Activated T-cell treated with anti-CD3 and anti-CD28 coated beads for 4 hours (primary cell): Measurements from ENCODE around the gene THSD7B.
"Not testable (repeated sequence)": the region's sequence is repeated elsewhere in the genome, so short reads cannot be mapped to it uniquely, and the experiment has no call there.

Experiments used
- DNase-seq: peaks from one replicate; pipeline ENCODE4 v3.0.0-alpha.2; 2020

Gene THSD7B

DNA sequence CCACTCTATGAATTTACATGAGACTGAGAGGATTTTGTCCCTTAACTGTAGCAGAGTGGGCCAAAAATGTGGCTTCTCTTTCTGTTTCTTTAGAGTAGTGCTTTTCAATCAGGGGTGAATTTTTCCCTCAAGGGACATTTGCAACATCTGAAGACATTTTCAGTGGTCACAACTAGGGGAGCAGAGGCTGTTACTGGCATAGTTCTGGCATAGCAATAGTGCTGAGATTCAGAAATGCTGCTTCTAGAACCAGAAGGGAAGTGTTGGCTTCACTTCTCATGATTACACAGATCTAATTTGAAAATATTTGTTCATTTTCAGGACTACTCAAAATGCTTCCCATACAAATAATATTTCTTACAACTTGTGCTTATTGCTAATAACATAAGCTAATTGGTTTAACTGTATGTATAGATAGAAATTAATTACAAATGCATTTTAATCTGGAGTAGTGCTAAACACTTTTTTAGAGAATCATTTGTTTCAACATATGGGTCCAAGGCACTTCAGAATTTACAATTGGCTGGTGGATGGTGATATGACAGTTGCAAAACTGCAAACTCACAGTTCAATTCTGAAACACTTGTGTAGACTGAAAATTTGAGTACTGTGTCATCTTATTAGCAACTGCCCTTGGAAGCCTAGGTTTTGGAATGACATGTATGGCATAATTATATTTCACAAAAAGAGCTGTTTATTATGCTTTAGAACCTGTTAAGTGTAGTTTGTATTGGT lies 526.7 kb downstream of the THSD7B start:
- DNase-seq, result no peak

DNA sequence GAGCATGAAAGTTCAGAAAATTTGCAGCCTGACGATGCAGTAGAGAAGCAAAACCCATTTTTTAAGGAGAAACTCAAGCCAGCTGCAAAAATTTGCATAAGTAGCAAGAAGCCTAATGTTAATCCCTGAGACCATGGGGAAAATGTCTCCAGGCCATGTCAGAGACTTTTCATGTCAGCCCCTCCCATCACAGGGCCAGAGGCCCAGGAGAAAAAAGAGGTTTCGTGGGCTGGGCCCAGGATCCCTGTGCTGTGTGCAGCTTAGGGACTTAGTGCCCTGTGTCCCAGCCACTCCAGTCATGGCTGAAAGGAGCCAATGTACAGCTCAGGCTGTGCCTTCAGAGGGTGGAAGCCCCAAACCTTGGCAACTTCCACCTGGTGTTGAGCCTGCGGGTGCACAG lies 533.0 kb downstream of the THSD7B start:
- DNase-seq, result no peak

DNA sequence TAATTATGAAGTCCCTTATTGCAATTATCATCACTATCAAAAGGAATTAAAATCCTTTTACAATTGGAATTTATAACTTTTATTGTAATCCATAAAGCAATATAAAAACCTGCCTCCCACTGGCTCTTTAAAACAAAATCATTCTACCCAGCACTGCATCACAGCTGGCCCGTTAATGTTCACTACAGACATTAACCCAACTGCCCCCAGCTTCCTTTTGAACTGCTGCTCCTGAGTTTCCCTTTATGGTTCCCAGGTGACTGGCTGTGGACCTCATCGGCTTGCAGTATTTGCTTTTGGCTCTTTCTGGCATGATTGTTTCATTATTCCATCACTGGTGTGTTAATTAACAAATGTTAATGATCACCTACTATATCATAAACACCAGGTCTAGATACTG lies 535.6 kb downstream of the THSD7B start:
- DNase-seq, result no peak

DNA sequence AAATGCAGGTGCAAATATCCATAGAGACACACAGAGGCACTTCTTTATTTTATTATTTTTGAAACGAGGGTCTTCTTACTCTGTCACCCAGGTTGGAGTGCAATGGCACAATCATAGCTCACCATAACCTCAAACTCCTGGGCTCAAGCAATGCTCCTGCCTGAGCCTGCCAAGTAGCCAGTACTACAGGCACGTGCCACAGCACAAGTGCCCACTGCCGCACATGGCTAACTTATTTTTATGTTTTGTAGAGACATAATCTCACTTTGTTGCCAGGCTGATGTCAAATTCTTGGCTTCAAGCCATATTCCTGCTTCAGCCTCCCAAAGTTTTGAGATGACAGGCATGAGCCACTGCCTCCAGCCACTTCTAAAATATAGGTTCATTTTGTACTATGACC lies 537.6 kb downstream of the THSD7B start:
- no peak for DNase-seq

DNA sequence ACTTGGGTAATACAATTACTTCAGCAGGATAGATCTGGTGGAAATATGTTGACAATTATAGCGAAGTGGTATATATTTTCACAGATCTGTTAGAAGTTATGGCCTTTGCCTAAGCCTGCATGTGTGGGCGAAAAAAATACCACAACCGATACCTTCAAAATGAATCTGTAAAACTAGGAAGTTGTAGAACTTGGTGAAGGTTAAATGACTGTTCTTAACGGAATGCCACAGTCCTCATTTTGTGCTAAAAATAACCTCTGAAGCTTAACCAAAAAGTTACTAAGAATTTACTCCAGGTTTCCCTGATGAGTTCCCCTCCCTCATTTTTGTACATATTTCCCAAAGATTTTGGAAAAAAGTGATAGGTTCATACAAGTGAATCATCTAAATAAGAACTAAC lies 550.7 kb downstream of the THSD7B start:
- DNase-seq, result no peak

DNA sequence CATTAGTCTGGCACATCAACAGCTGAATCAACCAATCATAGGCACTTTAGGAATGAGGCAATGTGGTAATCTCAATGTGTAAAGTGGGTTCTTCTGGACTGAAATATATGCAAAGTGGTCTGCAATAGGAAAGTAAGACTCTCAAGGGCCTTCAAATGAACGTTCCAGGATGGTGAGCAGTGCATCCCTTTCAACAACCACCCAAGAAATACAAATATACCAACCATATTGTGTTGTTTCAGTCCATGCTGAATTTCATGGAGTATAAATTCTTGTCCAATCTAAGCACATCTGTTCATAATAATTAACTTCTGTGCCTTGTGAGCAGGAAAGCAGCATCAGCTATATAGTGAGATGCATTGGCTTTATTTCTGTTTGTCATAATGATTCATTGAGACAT lies 556.2 kb downstream of the THSD7B start:
- no peak for DNase-seq

DNA sequence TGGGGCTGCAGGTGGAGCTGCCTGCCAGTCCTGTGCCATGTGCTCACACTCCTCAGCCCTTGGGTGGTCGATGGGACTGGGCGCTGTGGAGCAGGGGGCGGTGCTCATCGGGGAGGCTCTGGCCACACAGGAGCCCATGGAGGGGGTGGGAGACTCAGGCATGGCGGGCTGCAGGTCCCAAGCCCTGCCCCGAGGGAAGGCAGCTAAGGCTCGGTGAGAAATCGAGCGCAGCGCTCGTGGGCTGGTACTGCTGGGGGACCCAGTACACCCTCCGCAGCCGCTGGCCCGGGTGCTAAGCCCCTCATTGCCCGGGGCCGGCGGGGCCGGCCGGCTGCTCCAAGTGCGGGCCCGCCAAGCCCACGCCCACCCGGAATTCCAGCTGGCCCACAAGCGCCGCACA lies 566.2 kb downstream of the THSD7B start:
- DNase-seq, result not testable (repeated sequence)

DNA sequence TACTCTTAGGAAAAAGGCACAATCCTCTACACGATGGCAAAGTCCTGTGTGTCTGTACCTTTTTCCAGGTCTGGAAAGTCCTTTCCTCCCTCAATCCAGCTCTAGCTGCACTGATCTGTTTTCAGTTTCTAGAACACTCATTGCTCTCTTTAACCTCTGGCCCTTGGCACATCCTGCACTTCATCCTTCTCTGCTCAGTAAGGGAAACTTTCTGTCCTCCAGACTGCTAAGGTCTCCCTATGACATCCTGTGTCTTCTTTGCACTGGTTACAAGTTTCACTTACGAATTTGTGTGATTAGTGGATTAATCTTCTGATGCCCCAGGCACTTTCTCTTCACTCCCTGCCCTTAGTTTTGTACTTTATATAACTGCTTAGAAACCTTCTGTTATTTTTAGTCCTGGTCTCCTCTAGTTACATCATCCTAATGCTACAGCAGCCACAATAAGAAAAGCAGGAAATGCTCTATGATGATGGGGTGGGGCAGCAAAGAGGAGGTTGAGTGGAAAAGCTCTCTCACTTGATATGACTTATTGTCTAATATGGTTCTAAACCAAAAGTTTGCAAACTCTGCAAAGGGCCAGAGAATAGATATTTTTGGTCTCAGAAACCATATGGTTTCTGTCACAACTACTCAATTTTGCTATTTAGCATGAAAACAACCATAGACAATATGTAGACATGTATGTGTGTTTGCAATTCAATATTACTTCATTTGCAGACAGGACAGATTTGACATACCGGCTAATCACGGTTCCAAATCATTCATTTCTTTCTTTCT lies 568.2 kb downstream of the THSD7B start:
- DNase-seq, result no peak

DNA sequence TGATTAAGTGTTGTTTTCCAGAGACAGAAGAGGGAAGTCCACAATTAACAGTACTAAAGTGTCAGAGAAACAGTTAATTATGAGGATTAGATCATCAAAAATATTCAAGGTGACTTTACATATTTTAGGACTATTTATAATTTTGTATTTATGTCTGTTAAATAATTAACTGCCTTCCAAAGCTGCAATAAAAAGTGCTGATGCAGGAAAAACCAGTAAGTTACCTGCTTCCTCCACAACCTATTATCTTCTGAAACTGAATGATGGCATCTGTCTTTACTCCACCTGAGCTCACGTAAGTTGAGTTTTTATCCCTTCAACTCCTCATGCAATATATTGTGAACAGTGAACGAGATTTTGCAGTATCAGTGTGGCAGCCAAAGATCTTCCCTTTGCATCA lies 570.7 kb downstream of the THSD7B start:
- no peak for DNase-seq

DNA sequence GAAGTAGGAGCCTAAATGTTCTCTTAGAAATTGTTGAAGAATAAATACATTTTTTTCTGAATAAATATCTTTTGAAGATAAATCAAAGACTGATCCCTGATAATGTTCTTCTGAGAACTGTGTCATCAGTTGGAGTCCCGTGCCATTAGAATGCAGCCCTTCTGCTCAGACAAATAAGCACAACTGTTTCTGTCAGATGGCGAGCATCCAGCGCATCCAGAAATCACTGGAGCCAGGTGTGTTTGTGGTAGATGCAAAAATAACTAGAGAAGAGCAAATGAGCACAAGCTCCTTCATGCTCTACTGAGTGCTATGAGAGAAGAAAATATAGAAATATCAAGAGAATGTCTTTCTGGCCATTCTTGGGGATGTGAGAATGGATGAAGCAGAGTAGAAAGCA lies 573.7 kb downstream of the THSD7B start:
- no peak for DNase-seq

DNA sequence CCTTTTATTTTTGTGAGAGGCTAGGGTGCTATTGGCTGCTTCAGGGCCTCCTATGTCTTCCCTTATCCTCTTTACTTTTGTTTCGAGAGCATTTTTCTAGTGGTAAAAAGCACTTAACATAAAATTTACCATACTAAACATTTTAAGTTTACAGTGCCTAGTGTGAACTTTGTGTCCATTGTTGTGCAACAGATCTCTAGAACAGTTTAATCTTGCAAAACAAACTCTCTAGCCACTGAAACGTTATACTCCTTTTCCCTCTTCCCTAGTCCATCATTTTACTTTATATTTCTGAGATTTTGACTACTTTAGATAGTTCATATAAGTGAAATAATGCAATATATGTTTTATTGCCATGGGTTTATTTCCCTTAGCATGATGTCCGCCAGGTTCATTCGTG lies 580.6 kb downstream of the THSD7B start:
- DNase-seq, result no peak

DNA sequence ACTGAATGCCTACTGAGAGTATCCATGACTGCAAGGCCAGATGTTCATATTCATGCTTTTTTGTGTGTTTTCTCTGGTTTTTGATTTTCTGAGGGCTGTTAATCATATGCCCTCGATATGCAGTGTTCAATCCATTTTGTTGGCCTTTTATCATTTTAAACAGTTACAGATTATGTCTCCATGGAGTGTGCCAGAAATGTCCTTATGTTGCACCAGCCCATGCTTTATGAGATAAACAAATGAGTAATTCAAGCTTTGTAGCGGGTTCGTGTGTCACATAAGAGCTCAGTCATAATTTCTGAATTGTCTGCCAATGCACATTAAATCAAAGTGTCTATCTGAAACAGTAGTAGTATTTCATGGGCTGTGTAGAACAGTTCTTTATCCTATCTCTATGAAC lies 583.0 kb downstream of the THSD7B start:
- no peak for DNase-seq

DNA sequence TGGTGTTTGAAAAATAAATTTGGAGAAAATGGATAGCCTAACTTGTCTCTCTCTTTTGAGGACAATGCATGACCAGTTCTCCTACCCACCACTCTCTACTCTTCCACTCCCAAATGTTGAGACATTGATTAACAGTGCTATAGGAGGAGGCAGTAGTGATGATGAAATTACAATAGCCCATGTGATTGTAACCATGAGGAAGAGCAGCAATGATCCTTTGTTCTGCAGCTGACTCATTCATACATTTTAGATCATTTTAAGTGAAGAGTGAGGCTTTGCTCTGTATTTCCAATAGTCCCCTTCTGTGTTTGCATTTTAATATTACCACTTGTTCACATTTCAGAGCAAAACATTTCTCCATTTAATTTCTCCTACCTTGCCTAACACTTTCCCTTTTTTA lies 592.3 kb downstream of the THSD7B start:
- no peak for DNase-seq

DNA sequence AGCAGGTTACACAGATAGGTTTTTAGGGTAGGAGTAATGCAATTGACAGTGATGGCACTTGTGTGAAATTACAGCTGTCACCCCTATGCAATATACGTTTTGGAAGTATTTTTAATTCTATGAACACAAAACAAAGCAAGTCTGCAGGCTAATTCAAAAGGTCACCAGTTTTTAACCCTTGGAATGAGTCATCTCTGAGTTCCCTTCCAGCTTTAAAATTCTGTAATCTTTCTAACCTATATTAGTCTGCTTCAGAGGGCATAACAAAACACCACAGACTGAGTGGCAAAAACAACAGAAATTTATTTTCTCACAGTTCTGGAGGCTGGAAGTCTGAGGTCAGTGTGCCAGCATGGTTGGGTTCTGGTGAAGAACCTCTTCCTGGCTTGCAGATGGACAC lies 602.0 kb downstream of the THSD7B start:
- no peak for DNase-seq

DNA sequence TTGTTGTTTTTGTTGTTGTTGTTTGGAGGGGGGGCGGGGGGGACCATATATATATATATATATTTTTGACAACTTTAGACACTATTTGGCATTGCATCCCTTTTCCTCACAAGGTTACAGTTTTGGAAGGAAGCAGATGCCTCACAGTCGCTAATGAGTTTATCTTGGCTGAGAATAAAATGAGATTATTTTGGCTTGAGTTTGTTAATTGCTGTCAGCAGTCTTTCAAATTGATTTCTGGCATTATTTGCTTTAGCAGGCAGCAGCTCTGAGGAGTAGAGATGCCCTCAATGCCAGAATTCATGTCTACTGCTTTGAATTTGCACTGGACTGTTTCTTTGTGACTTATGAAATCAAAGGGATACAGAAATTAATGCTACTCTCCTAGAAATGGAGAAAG lies 603.8 kb downstream of the THSD7B start:
- DNase-seq, result no peak

DNA sequence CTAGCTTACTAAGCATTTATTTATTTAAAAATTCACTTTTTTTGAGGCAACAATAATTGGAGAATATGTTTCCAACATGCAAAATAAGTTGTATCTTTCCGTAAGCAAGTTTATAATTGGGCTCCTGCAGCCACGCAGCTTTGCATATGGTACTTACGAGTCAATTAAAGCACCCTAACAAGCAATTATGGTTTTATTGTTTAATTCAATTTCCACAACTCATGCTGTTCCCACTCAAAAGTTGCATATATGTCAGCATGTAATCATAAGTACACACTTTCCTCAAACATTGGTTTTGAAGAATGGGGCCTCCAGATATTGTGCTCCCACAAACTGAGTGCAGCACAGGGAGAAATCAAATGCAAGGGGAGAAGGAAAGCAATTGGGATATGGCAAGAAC lies 613.8 kb downstream of the THSD7B start:
- no peak for DNase-seq

DNA sequence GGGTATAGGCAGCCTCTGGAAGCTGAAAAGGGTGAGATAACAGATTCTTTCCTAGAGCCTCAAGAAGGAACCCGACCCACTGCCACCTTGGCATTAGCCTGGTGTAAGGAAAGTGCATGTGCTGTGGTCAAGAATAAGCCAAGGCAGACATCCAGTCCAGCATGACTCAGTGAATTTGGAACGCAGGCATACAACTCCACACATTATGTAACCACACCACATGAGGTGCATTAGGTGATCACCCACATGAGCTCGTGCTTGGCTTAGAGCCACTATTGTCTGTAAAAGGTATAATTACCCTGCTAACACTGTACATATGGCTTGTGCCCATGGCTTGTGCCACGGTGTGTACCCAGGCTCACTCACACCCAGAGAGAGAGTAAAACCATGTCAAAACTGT lies 615.3 kb downstream of the THSD7B start:
- DNase-seq, result no peak

DNA sequence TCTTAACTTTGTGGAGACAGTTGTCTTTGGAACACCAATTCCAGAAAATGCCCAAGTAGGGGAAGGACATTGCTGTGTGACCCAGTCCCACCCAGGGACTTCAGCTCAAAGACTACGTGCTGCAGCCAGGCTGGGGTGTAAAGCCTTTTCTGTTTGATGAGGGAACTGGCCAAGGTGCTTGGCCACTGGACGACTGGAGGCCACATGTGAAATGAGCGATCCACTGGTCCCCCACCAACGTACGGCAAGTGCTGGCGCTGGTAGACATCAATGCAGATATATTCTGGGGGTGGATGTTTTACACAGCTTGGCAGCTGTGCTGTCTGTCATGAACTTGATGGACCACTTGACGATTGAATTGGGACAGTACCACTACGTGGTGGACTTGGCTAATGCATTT lies 616.4 kb downstream of the THSD7B start:
- DNase-seq, result no peak

DNA sequence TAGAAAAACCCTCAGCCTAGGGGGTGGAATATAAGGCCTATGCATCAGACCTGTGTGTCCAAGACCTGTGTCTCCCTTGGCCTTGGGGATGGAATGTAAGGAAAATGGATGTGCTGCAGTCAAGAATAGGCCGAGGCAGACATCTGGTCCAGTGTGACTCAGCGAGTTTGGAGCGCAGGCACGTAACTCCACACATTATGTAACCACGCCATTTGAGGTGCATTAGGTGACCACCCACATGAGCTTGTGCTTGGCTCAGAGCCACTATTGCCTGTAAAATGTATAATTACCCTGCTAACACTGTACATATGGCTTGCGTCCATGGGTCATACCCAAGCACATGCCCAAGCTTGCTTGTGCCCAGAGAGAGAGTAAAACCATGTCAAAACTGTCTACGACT lies 618.0 kb downstream of the THSD7B start:
- DNase-seq, result no peak

DNA sequence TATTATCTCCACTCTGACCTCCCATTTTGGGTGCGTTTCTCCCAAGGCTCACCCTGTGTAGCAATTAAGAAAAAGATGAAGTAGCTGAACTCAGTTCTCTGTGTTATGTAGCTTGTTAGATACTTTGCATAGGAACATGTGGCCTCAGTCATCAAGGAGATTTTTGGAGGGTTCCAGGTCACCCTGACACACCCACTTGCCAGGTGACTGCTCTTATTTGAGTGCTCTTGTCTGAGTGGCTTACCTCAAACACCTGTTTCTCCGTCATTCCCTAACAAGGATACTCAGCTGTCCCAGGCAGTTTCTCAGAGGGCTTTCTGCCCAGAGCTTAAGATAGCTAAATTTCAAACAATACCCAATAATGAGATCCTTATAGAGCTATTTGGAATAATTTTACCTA lies 621.7 kb downstream of the THSD7B start:
- DNase-seq, result no peak

DNA sequence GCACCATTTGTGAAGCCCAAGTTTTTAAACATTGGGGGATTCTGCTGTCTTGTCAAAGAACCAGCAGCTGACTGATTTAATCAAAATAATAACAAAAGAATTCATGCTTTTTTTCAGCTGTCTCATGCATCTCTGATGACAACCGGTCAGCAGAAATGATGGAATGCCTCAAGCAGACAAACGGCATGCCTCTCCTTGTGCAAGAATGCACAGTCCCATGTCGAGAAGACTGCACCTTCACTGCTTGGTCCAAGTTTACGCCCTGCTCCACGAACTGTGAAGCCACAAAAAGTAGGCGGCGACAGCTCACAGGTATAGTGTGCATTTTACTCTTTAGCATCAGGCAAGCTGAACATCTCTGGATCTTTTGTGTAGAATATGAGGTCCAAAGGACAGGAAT lies 640.2 kb downstream of the THSD7B start:
- no peak for DNase-seq

DNA sequence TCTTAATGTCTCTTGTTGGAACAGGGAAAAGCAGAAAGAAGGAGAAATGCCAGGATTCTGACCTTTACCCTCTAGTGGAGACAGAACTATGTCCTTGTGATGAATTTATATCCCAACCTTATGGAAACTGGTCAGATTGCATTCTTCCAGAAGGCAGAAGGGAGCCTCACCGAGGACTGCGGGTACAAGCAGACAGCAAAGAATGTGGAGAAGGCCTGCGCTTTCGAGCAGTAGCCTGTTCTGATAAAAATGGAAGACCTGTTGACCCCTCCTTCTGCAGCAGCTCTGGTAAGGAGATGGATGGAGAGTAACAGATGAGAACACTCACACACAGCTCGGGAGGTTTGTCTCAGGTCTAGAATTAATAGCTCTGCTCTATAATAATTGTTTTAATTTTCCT lies 646.2 kb downstream of the THSD7B start:
- DNase-seq, result no peak

DNA sequence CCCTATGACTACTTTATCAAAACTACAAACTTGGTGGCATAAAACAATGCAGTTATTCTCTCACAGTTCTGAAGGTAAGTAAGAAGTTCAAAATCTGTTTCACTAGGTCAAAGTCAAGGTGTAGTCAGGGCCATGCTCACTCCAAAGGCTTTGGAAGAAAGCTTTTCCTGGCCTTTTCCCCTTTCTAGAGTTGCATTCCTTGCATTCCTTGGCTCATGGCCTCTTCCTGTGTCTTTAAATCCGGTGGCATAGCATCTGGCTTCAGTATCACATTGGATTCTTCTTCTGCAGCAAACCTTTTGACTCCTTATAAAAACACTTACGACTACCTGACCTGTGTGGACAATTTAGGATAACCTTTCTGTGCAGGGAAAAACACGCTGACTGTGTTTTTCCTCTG lies 655.4 kb downstream of the THSD7B start:
- DNase-seq, result no peak

DNA sequence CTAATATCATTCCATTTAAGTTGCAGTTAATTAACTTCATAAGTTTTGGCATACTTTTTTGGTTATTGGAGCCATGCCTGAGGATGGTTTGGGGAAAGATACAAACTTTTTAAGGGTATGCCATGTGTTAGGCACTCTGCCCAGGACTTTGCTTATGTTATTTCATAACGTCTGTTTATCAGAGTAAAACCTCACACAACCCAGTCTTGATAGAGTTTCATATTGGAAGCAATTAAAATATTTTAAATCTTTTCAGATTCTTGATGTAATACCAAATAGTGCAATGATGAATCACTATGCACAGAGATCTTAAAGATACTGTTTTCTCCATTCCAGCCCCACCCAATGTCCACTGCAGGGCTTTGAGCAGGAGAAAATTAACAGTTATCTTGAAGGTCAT lies 669.8 kb downstream of the THSD7B start:
- no peak for DNase-seq

DNA sequence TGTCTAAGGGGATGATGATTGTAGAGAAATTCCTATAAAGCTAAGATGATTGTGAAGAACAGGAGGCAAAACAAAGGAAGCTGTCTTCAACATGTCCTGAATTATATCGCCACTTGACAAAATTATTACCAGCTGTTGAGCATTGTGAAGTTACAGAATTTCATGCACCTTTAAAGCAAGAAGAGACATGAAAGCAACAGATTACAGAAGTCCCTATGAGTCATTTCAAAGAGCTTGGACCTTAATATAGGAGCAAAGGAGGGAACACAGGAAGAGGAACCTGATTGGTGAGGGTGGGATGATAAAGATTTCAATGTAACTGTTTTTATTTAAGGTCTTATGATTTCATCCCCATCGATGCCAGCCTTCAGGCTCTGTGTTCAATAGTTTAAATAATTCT lies 672.0 kb downstream of the THSD7B start:
- DNase-seq, result no peak
